Vagina (tissue), 2 donors: ENCODE measurements around the gene ST6GALNAC4. TPM values are rescaled to one million over a fixed set of nuclear protein-coding genes. Genes with fewer than 3 reads are reported as not detected.
A peak's percentile ranks its signal among the peaks of the same experiment; 100 is the strongest.

ENCODE experiments used
- DNase-seq, 2 donors: peaks; one replicate each; pipeline ENCODE4 v3.0.0-alpha.2; 2017; ENCODE audit errors: extremely low spot score in 2 of 2
- H3K27ac ChIP-seq: fragments of 200-600 bp; sonication (generic); one replicate; pipeline ENCODE4 v1.5.1; 2019
- H3K27me3 ChIP-seq: fragments of 200-600 bp; sonication (generic); one replicate; pipeline ENCODE4 v1.5.1; 2019
- H3K36me3 ChIP-seq, 2 donors: fragments of 200-600 bp; sonication (generic); one replicate each; pipeline ENCODE4 v1.5.1; 2017 to 2019
- H3K4me1 ChIP-seq: fragments of 200-600 bp; sonication (generic); one replicate; pipeline ENCODE4 v1.5.1; 2019
- H3K4me3 ChIP-seq, 2 donors: fragments of 200-600 bp; sonication (generic); 1 replicate in 1 of 2; 2 replicates in 1 of 2; pipeline ENCODE4 v1.5.1; 2016 to 2019
- H3K9me3 ChIP-seq: fragments of 200-600 bp; sonication (generic); one replicate; pipeline ENCODE4 v1.5.1; 2019
- POLR2A ChIP-seq, 2 donors: fragments of 450-650 bp; IDR thresholded peaks; one replicate each; pipeline ENCODE4 v1.6.1; 2017; ENCODE audit warnings: antibody characterized with exemption in 2 of 2, mild to moderate bottlenecking in 2 of 2, moderate library complexity in 2 of 2
- POLR2AphosphoS5 ChIP-seq, 2 donors: sonication (generic); formaldehyde crosslinking; IDR thresholded peaks; one replicate each; pipeline ENCODE4 v1.9.0; 2017; ENCODE audit warnings: antibody characterized with exemption in 2 of 2, mild to moderate bottlenecking in 2 of 2, low read depth in 1 of 2; ENCODE audit not compliant: insufficient read depth in 1 of 2
- intact Hi-C: fragments of 100-400 bp; cut with DNase I; formaldehyde crosslinking; loops from one replicate; pipeline ENCODE4 v1.15.1; 2023
- total RNA-seq: library from RNA; depleted of rRNA; stranded (reverse); fragments of >200 nt; gene quantifications from one replicate; pipeline ENCODE4 v1.2.3, GENCODE V29; 2016
- TF ChIP-seq, protein P1 (sequence below), 3 experiments: fragments of 450-650 bp in 2 of 3; fragments of 200-600 bp in 1 of 3; sonication (generic) in 1 of 3; IDR thresholded peaks; one replicate each; pipeline ENCODE4 v1.5.1; 2017 to 2019; ENCODE audit warnings: antibody characterized with exemption in 3 of 3, mild to moderate bottlenecking in 2 of 3, moderate library complexity in 2 of 3

ST6GALNAC4 gene
- total RNA-seq, 1 donor from 2014 or later: 33.1 TPM

DNA sequence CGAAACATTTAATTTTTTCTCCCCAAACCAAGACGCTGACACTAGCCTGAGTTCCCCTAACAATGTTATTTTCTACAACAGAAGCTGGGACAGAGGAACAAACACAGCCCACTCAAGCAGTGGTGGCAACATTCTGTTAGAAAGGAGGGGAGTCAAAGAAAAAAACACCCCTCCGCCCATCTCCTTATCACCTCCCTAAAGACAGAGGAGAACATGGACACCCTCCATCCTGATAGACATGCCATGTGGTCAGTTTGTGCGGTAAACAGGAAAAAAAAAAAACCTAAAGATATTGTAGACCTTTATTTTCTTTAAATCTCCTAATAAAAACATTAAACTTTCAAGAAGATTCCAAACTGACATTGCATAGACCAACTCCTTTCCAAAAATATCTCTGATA, 23.8 kb upstream of the ST6GALNAC4 start:
- intact Hi-C loops: loop anchor here (5.0 kb wide), 3 partner anchors 42 to 177 kb away; partner anchors contain the start of gene EEIG1
- Histone ChIP-seq H3K4me3 (no peak overlapping the region), H3K4me1 (peaks cover 59% of the 10 kb centered on the region), H3K36me3 (peaks cover 0 to 32% of the 10 kb centered on the region in 2 donors), H3K27me3 (no peaks in the 10 kb centered on the region), H3K27ac (peak overlapping the region; percentile 77), H3K9me3 (no peaks in the 10 kb centered on the region)
- TF ChIP-seq, protein P1, sequence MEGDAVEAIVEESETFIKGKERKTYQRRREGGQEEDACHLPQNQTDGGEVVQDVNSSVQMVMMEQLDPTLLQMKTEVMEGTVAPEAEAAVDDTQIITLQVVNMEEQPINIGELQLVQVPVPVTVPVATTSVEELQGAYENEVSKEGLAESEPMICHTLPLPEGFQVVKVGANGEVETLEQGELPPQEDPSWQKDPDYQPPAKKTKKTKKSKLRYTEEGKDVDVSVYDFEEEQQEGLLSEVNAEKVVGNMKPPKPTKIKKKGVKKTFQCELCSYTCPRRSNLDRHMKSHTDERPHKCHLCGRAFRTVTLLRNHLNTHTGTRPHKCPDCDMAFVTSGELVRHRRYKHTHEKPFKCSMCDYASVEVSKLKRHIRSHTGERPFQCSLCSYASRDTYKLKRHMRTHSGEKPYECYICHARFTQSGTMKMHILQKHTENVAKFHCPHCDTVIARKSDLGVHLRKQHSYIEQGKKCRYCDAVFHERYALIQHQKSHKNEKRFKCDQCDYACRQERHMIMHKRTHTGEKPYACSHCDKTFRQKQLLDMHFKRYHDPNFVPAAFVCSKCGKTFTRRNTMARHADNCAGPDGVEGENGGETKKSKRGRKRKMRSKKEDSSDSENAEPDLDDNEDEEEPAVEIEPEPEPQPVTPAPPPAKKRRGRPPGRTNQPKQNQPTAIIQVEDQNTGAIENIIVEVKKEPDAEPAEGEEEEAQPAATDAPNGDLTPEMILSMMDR (IDR thresholded peaks at IDR 0.05): no peak
- TF ChIP-seq POLR2AphosphoS5 (IDR thresholded peaks at IDR 0.05; ENCODE audit: insufficient read depth in 1 of 2, low read depth in 1 of 2): no peak
- TF ChIP-seq POLR2A (IDR thresholded peaks at IDR 0.05): no peak
- DNase-seq: no peak

DNA sequence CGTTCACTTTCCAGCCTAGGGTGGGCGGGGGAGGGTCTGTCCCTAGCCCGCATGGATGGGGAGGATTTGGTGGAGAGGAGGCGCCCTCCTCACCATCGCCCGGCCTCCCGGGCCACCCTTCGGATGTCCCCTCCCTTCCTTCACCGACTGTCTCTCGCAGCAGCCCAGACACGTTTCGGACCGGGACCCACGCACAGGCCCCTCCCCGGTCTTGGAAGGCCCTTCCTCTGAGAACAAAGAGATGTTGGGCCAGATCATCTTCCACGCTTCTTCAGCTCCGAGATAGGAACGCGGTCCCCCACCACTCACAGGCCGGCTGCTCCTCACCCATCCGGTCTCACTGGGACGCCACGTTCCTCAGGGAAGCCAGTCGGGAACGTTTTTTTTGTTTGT, 21.5 kb upstream of the ST6GALNAC4 start:
- no peak for DNase-seq
- H3K27me3 ChIP-seq: no peaks in the 10 kb centered on the region
- peaks cover 0 to 18% of the 10 kb centered on the region in 2 donors for H3K36me3 ChIP-seq
- TF ChIP-seq POLR2A (IDR thresholded peaks at IDR 0.05) (no peak), POLR2AphosphoS5 (IDR thresholded peaks at IDR 0.05; ENCODE audit: insufficient read depth in 1 of 2, low read depth in 1 of 2) (no peak)
- TF ChIP-seq, protein P1 (IDR thresholded peaks at IDR 0.05): no peak
- peaks cover 53% of the 10 kb centered on the region for H3K4me1 ChIP-seq
- peak overlapping the region; percentile 78 for H3K27ac ChIP-seq
- H3K4me3 ChIP-seq: peak overlapping the region; percentile 77 to 87
- H3K9me3 ChIP-seq: no peaks in the 10 kb centered on the region
- intact Hi-C loops: no loop called here

- Histone ChIP-seq H3K27ac (peak within 1 kb of the TSS; percentile 78), H3K27me3 (no peaks in the 10 kb centered on the region), H3K9me3 (no peaks in the 10 kb centered on the region), H3K4me1 (peaks cover 46% of the 10 kb centered on the region), H3K4me3 (peak within 1 kb of the TSS; percentile 77 to 87), H3K36me3 (peaks cover 0 to 11% of the 10 kb centered on the region in 2 donors)
- TF ChIP-seq, protein P1 (IDR thresholded peaks at IDR 0.05): no peak
- peak in 1 of 2 donors; percentile 14 for TF ChIP-seq POLR2A (IDR thresholded peaks at IDR 0.05)
- peak; percentile 84 to 87 for TF ChIP-seq POLR2AphosphoS5 (IDR thresholded peaks at IDR 0.05; ENCODE audit: insufficient read depth in 1 of 2, low read depth in 1 of 2)
- intact Hi-C loops: no loop called here
- DNase-seq: no peak
Observed at GRCh38 chr9:127937388-127938297, 20.8 kb upstream of the ST6GALNAC4 start, which contains the start of gene DPM2. DPM2 (minus strand) TSS chr9:127937854; CDS start chr9:127937820, 34 bp downstream.

- TF ChIP-seq, protein P1 (IDR thresholded peaks at IDR 0.05): no peak
- TF ChIP-seq POLR2AphosphoS5 (IDR thresholded peaks at IDR 0.05; ENCODE audit: insufficient read depth in 1 of 2, low read depth in 1 of 2) (no peak), POLR2A (IDR thresholded peaks at IDR 0.05) (peak in 1 of 2 donors; percentile 4)
- H3K36me3 ChIP-seq: peaks cover 0 to 5% of the 10 kb centered on the region in 2 donors
- H3K4me1 ChIP-seq: peaks cover 40% of the 10 kb centered on the region
- no peaks in the 10 kb centered on the region for H3K9me3 ChIP-seq
- no peak for DNase-seq
- H3K27me3 ChIP-seq: no peaks in the 10 kb centered on the region
- H3K27ac ChIP-seq: peak overlapping the region; percentile 78
- peak overlapping the region; percentile 77 to 87 for H3K4me3 ChIP-seq
- intact Hi-C loops: no loop called here
Observed at GRCh38 chr9:127937056-127937387, 20.2 kb upstream of the ST6GALNAC4 start.
